ENCODE data around the gene TMEM272.

DNA sequence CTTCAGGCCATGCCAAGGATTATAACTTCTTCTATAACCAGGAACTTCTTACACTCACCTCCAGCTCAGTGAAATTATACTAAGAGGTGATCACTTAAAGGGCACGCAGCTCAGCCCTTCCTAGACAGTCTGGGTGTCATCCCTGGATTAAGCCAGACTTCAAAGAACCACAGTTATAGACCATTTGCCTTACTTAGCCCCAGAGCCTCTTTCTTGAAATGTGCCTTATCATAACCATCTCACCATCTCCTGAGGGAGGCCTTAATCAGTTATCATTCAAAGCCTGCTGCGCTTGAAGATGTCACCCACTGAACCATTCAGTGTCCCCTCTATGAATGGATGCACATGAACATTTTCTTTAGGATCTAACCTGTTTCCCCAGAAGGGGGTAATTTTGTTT is 30.9 kb downstream of the TMEM272 start:
- TF ChIP-seq, protein P1, sequence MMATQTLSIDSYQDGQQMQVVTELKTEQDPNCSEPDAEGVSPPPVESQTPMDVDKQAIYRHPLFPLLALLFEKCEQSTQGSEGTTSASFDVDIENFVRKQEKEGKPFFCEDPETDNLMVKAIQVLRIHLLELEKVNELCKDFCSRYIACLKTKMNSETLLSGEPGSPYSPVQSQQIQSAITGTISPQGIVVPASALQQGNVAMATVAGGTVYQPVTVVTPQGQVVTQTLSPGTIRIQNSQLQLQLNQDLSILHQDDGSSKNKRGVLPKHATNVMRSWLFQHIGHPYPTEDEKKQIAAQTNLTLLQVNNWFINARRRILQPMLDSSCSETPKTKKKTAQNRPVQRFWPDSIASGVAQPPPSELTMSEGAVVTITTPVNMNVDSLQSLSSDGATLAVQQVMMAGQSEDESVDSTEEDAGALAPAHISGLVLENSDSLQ (IDR thresholded peaks at IDR 0.05): no peak
- TF ChIP-seq NFRKB (IDR thresholded peaks at IDR 0.05) (no peak), BHLHE40 (IDR thresholded peaks at IDR 0.05; ENCODE audit: borderline replicate concordance) (no peak)

Measured in HEK293T (cell line).